ENCODE data around the gene MARCKS. TPM values are rescaled to one million over a fixed set of nuclear protein-coding genes. Genes with fewer than 3 reads are reported as not detected.

MARCKS gene
- total RNA-seq, 1 donor from 2014 or later = 116 TPM

DNA sequence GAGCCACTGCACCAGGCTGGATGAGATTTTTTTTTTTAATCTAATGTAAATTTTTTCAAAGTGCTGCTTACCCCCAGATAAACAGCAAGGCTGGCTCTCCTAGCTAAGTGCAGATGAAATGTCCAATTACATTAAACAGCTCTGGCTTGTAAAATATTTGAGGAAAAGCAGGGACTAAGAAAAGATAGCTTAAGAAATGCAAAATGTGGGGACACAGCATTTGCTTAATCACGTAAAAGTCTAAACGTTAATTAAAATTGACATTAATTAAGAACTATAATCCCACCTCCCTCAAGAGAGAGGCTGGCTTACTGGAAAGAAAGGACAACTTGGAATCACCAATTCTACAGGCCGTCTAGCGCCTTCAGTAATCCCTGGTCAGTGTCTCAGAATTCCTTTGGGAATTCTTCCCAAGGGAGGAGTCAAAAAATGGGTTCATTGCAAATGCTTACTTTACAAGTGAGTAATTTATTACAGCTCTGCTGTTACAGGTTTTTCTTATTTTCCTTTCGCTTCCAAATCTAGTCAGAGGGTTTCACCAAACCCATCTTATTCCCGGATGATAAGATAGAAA lies 13.6 kb upstream of the MARCKS start:
- TF ChIP-seq, protein P1, sequence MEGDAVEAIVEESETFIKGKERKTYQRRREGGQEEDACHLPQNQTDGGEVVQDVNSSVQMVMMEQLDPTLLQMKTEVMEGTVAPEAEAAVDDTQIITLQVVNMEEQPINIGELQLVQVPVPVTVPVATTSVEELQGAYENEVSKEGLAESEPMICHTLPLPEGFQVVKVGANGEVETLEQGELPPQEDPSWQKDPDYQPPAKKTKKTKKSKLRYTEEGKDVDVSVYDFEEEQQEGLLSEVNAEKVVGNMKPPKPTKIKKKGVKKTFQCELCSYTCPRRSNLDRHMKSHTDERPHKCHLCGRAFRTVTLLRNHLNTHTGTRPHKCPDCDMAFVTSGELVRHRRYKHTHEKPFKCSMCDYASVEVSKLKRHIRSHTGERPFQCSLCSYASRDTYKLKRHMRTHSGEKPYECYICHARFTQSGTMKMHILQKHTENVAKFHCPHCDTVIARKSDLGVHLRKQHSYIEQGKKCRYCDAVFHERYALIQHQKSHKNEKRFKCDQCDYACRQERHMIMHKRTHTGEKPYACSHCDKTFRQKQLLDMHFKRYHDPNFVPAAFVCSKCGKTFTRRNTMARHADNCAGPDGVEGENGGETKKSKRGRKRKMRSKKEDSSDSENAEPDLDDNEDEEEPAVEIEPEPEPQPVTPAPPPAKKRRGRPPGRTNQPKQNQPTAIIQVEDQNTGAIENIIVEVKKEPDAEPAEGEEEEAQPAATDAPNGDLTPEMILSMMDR (IDR thresholded peaks at IDR 0.05; ENCODE audit: insufficient read depth, low read length, poor library complexity, severe bottlenecking) = no peak
- Histone ChIP-seq H3K36me3 (ENCODE audit: control insufficient read depth, insufficient read depth, low read length) (no peaks in the 10 kb centered on the region), H3K27me3 (ENCODE audit: control insufficient read depth, insufficient read depth, low read length) (no peaks in the 10 kb centered on the region), H3K4me3 (ENCODE audit: low read depth, low read length) (no peak overlapping the region)
- DNase-seq (ENCODE audit: low read depth) = no peak

DNA sequence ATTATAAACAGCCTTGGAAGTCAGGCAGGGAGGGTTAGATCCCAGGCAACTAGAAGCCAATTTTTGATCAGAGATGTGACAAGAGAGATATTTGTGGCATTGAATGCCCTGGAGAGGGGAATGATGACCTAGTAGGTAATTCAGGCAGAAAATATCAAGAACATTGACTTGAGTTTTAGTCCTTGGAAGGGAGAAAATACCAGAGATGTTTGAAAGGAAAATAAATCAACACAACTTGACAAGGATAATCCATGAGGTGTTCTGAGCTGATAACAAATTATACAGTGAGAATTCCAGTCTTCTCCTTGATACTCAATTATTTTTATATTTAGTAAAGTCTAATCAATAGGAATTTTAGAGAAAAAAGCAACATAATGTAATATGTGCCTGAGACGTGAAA lies 10.6 kb upstream of the MARCKS start:
- no peaks in the 10 kb centered on the region for H3K36me3 ChIP-seq (ENCODE audit: control insufficient read depth, insufficient read depth, low read length)
- H3K27me3 ChIP-seq (ENCODE audit: control insufficient read depth, insufficient read depth, low read length) = no peaks in the 10 kb centered on the region
- no peak overlapping the region for H3K4me3 ChIP-seq (ENCODE audit: low read depth, low read length)
- no peak for DNase-seq (ENCODE audit: low read depth)
- TF ChIP-seq, protein P1 (IDR thresholded peaks at IDR 0.05; ENCODE audit: insufficient read depth, low read length, poor library complexity, severe bottlenecking) = no peak

DNA sequence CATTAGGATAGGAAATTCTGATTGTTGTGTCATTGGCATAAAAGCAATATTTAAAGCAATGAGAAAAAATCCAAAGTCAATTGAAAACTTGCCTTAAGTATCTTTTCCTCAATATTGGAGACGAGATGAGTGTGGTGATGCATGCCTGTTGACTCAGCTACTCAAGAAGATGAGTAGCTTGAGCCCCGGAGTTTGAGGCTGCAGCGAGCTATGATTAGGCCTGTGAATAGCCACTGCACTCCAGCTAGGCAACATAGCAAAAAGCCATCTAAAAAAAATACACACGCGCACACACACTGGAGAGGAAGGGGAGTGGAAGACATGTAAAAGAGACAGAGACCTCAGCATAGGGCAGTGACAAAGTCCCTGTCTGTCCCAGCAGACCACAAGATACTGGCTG lies 9.7 kb upstream of the MARCKS start:
- Histone ChIP-seq H3K36me3 (ENCODE audit: control insufficient read depth, insufficient read depth, low read length) (no peaks in the 10 kb centered on the region), H3K27me3 (ENCODE audit: control insufficient read depth, insufficient read depth, low read length) (no peaks in the 10 kb centered on the region), H3K4me3 (ENCODE audit: low read depth, low read length) (no peak overlapping the region)
- TF ChIP-seq, protein P1 (IDR thresholded peaks at IDR 0.05; ENCODE audit: insufficient read depth, low read length, poor library complexity, severe bottlenecking) = no peak
- DNase-seq (ENCODE audit: low read depth) = no peak

DNA sequence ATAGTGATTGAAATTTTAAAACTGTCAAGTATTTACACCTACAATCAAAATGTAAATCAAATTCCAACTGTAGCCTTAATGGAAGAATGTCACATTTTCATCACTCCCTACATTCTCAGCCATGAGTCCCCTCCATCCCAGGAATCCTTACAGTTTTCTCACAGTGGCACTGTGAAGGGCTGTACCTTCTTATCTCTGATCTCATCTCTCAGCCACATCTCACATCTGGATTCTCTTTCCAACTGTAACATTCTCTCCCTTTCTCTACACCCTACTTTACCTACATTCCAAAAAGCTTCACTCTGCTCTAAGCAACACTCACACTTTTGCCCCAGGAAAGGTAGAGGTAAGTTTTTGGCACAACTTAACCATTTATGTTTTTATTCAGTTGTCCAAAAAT lies 8.9 kb upstream of the MARCKS start:
- H3K4me3 ChIP-seq (ENCODE audit: low read depth, low read length) = no peak overlapping the region
- H3K27me3 ChIP-seq (ENCODE audit: control insufficient read depth, insufficient read depth, low read length) = no peaks in the 10 kb centered on the region
- no peak for DNase-seq (ENCODE audit: low read depth)
- H3K36me3 ChIP-seq (ENCODE audit: control insufficient read depth, insufficient read depth, low read length) = no peaks in the 10 kb centered on the region
- TF ChIP-seq, protein P1 (IDR thresholded peaks at IDR 0.05; ENCODE audit: insufficient read depth, low read length, poor library complexity, severe bottlenecking) = no peak

DNA sequence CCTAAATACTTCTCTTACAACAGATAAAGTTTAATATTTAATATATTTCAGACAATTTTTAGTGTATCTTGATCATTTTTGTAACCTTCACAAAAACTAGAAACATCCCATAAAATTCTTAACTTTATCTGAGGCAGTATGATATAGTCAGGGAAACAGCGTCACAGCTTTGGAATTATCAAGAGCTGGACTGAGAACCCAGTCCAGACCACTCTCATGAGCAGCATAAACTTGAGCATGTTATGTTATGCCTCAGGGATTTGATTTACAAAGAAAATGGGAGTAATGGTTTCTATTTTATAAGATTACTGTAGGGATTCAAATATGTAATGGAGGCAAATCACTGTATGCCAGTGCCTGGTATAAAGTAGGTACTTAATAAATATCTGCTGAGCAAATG lies 8.3 kb upstream of the MARCKS start:
- H3K4me3 ChIP-seq (ENCODE audit: low read depth, low read length) = no peak overlapping the region
- no peaks in the 10 kb centered on the region for H3K36me3 ChIP-seq (ENCODE audit: control insufficient read depth, insufficient read depth, low read length)
- H3K27me3 ChIP-seq (ENCODE audit: control insufficient read depth, insufficient read depth, low read length) = no peaks in the 10 kb centered on the region
- TF ChIP-seq, protein P1 (IDR thresholded peaks at IDR 0.05; ENCODE audit: insufficient read depth, low read length, poor library complexity, severe bottlenecking) = no peak
- DNase-seq (ENCODE audit: low read depth) = no peak

DNA sequence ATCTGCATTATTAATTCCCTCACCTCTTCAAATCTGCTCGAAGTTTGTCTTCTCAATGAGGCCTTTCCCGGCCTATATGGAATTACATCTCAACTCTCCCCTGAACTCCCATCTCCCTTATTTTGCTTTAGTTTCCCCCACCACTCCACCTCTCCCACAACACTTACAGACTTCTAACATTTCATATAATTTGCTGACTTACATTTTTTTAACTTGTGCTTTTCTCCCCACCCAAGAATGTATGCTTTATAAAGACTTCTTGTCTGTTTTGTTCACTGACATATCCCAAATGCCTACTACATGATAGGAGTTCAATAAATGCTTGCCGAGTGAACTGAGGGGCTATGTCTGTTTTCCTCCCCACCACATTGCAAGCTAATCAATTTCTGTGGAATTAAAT lies 3.9 kb upstream of the MARCKS start:
- DNase-seq (ENCODE audit: low read depth) = no peak
- H3K27me3 ChIP-seq (ENCODE audit: control insufficient read depth, insufficient read depth, low read length) = no peaks in the 10 kb centered on the region
- no peak overlapping the region for H3K4me3 ChIP-seq (ENCODE audit: low read depth, low read length)
- TF ChIP-seq, protein P1 (IDR thresholded peaks at IDR 0.05; ENCODE audit: insufficient read depth, low read length, poor library complexity, severe bottlenecking) = no peak
- no peaks in the 10 kb centered on the region for H3K36me3 ChIP-seq (ENCODE audit: control insufficient read depth, insufficient read depth, low read length)
